Measurements from ENCODE around the gene CTNNAL1.

GRCh38 chr9:108963459-108964143, 49.7 kb downstream of the CTNNAL1 start:
- TF ChIP-seq CTCF (optimal IDR thresholded peaks at IDR 0.05 in 1 of 3, IDR thresholded peaks at IDR 0.05 in 1 of 3, conservative IDR thresholded peaks at IDR 0.05 in 1 of 3; ENCODE audit: extremely low read depth in 1 of 3, insufficient read depth in 2 of 3, low read length in 3 of 3): no peak
- TF ChIP-seq EZH2 (IDR thresholded peaks at IDR 0.05; ENCODE audit: low read length): no peak
